ENCODE data around the gene TEDC1. TPM values are rescaled to one million over a fixed set of nuclear protein-coding genes. Genes with fewer than 3 reads are reported as not detected.

TEDC1 gene
- total RNA-seq, 1 donor from 2014 or later, result 18.1 TPM

DNA sequence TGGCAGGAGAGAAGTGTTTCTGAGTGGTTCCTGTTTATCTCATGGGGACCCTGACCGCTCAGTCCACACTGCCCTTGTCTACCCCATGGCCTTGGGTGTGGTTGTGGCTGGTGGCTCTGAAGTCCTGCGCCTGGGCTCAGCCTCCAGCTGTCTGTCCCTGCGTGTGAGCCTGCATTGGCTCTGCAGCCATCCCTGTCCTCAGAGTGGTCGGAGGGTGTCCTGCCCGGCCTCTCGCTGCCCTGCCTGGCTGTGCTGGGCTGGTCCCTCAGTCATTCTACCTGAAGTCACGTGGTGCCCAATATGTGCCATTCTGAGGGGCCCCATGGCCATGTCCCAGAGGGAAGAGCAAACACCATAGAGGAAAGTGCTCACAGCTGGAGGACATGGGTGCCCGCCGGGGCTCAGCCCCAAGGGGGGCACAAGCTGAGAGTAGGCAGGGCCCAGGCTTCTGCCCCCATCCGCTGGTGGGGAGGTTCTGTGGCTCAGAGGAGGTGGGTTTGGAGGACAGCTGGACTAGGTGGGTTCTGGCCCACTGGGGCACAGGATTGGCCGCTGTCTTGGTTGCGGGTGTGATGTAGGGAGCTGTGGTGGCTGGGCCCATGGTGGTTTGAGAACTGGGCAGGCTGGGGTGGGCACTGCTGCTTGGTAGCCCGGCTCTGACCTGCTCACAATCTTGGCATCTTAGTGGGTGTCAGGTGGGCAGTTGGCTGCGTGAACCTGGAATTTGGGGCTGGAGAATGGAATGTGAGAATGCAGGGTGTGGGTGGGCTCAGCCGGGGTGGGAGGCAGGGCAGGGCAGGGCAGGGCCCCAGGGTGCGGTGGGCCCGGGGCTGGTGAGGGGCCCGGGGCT lies 11.6 kb downstream of the TEDC1 start:
- TF ChIP-seq, protein P1, sequence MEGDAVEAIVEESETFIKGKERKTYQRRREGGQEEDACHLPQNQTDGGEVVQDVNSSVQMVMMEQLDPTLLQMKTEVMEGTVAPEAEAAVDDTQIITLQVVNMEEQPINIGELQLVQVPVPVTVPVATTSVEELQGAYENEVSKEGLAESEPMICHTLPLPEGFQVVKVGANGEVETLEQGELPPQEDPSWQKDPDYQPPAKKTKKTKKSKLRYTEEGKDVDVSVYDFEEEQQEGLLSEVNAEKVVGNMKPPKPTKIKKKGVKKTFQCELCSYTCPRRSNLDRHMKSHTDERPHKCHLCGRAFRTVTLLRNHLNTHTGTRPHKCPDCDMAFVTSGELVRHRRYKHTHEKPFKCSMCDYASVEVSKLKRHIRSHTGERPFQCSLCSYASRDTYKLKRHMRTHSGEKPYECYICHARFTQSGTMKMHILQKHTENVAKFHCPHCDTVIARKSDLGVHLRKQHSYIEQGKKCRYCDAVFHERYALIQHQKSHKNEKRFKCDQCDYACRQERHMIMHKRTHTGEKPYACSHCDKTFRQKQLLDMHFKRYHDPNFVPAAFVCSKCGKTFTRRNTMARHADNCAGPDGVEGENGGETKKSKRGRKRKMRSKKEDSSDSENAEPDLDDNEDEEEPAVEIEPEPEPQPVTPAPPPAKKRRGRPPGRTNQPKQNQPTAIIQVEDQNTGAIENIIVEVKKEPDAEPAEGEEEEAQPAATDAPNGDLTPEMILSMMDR (IDR thresholded peaks at IDR 0.05), result no peak
- no peaks in the 10 kb centered on the region for H3K9me3 Mint-ChIP-seq
- H3K27ac Mint-ChIP-seq, result no peak overlapping the region
- H3K36me3 Mint-ChIP-seq (ENCODE audit: low read depth), result no peaks in the 10 kb centered on the region
- intact Hi-C loops (cut with micrococcal nuclease), result no loop called here
- DNase-seq (no peak), ATAC-seq (ENCODE audit: low read depth) (no peak)
- H3K27me3 Mint-ChIP-seq, result peaks cover 4% of the 10 kb centered on the region
- H3K4me3 Mint-ChIP-seq, result no peak overlapping the region
- no peaks in the 10 kb centered on the region for H3K4me1 Mint-ChIP-seq
- CTCF ChIA-PET, result no interaction called here
- POLR2A ChIA-PET, result no interaction called here

DNA sequence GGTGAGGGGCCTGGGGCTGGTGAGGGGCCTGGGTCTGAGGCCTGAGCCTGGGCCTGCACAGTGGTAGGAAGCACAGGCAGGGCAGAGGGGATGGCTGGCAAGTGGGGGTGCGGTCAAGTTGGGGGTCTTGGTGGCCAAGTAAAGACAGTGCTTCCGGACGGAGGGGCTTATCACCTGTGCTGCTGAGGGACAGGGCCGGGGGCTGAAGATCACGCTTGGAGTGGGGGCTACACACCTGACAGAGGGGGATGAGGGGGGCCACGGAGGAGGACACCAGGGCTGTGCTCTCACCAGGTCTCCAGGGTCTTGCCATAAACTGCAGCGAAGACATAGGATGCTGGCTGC lies 12.2 kb downstream of the TEDC1 start:
- intact Hi-C loops (cut with micrococcal nuclease), result no loop called here
- Mint-ChIP-seq H3K36me3 (ENCODE audit: low read depth) (no peaks in the 10 kb centered on the region), H3K27me3 (peaks cover 7% of the 10 kb centered on the region), H3K9me3 (no peaks in the 10 kb centered on the region), H3K4me1 (no peaks in the 10 kb centered on the region), H3K4me3 (no peak overlapping the region), H3K27ac (no peak overlapping the region)
- CTCF ChIA-PET, result no interaction called here
- POLR2A ChIA-PET, result no interaction called here
- no peak for DNase-seq
- no peak for ATAC-seq (ENCODE audit: low read depth)
- TF ChIP-seq, protein P1 (IDR thresholded peaks at IDR 0.05), result no peak

DNA sequence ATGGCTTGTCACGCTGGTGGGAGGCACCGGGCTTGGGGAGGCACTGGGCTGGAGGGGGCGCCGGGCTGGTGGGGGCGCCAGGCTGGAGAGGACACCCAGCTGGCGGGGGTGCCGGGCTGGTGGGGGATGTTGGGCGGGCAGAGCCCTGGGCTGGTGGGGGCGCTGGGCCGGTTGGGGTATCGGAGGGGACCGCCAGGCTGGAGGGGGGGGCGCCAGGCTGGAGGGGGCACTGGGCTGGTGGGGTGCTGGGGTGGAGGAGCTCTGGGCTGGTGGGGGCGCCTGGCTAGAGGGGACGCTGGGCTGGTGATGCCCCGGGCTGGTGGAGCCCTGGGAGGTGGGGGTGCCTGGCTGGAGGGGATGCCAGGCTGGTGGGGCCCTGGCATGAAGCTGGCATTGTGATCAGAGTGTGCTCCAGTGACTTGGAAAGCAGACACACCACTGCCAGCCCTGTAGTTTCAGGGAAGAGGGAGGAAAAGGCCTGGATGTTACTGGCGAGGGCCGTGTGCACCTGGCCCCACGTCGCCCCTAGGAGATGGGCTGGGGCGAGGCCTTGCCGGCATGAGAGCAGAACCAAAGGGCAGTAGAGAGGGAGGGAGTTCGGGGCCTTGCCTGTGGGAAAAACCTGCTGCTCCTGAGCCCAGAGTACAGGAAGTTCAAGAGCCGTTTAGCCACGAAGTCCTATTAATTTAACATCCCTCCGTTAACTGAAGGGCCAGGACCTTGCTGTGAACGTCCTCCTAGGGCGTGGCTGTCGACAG lies 13.1 kb downstream of the TEDC1 start:
- Mint-ChIP-seq H3K27me3 (peaks cover 11% of the 10 kb centered on the region), H3K27ac (no peak overlapping the region), H3K36me3 (ENCODE audit: low read depth) (no peaks in the 10 kb centered on the region), H3K4me3 (no peak overlapping the region), H3K4me1 (no peaks in the 10 kb centered on the region), H3K9me3 (no peaks in the 10 kb centered on the region)
- TF ChIP-seq, protein P1 (IDR thresholded peaks at IDR 0.05), result no peak
- CTCF ChIA-PET, result no interaction called here
- intact Hi-C loops (cut with micrococcal nuclease), result no loop called here
- POLR2A ChIA-PET, result no interaction called here
- ATAC-seq (ENCODE audit: low read depth), result no peak
- no peak for DNase-seq

DNA sequence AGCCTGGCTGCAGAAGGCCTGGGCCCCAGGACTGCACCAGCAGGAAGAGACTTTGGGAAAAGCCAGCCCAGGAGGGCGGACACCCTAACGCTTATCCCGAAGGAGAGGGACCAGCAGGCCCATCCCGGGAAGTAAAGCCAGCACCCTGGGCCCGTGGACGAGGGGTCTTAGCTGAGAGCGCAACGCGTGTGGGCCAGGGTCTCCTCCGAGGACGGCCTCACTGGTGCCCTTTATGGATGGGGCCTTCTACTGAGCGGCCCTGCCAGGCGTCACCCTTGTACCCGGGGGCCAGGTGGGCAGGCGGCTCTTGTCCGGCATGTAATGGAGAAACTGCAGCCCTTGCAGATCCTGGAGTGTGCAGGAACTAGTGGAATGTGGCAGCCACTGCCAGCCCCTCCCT lies 14.1 kb downstream of the TEDC1 start:
- H3K36me3 Mint-ChIP-seq (ENCODE audit: low read depth), result no peaks in the 10 kb centered on the region
- no peaks in the 10 kb centered on the region for H3K9me3 Mint-ChIP-seq
- CTCF ChIA-PET, result no interaction called here
- no peak overlapping the region for H3K4me3 Mint-ChIP-seq
- H3K27ac Mint-ChIP-seq, result no peak overlapping the region
- POLR2A ChIA-PET, result no interaction called here
- H3K27me3 Mint-ChIP-seq, result peaks cover 11% of the 10 kb centered on the region
- DNase-seq (no peak), ATAC-seq (ENCODE audit: low read depth) (no peak)
- intact Hi-C loops (cut with micrococcal nuclease), result no loop called here
- TF ChIP-seq, protein P1 (IDR thresholded peaks at IDR 0.05), result no peak
- no peaks in the 10 kb centered on the region for H3K4me1 Mint-ChIP-seq

DNA sequence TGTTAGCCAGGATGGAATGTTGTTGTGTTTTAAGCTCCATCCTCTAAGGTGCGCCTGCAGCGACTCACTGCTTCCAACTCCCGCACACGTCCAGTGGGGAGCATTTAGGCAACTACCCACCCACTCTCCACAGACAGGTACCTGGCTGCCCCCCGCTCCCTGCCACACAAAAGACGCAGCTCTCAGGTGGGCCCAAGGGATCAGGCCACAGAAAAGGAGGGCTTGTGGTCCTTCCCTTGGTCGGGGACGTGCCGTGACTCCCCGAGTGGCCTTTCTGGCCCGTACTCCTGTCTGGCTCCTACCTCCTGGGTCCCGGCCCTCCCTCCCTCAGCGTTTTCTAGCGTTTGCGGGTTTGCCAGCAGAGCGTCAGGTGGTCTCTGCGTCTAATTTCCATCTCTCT lies 16.2 kb downstream of the TEDC1 start:
- H3K27ac Mint-ChIP-seq, result no peak overlapping the region

More for the DNA sequence above, 16.2 kb downstream of the TEDC1 start:
- Mint-ChIP-seq H3K4me3 (no peak overlapping the region), H3K36me3 (ENCODE audit: low read depth) (no peaks in the 10 kb centered on the region), H3K4me1 (peaks cover 5% of the 10 kb centered on the region), H3K9me3 (no peaks in the 10 kb centered on the region), H3K27me3 (peaks cover 16% of the 10 kb centered on the region)
- TF ChIP-seq, protein P1 (IDR thresholded peaks at IDR 0.05), result no peak
- DNase-seq (no peak), ATAC-seq (ENCODE audit: low read depth) (no peak)
- intact Hi-C loops (cut with micrococcal nuclease), result no loop called here
- ChIA-PET POLR2A (no interaction called here), CTCF (no interaction called here)
